Body of pancreas (tissue), 4 donors: Measurements from ENCODE around the gene KIRREL3.

Experiments used
- POLR2A ChIP-seq, 3 donors: fragments of 450-650 bp; IDR thresholded peaks; one replicate each; pipeline ENCODE4 v1.6.1; 2016; ENCODE audit warnings: antibody characterized with exemption in 3 of 3, mild to moderate bottlenecking in 2 of 3
- TF ChIP-seq, protein P1 (sequence below), 7 experiments: fragments of 450-650 bp in 4 of 7; fragments of 200-600 bp in 3 of 7; sonication (generic) in 3 of 7; IDR thresholded peaks; one replicate each; pipeline ENCODE4 v1.5.1; 2016 to 2019; ENCODE audit warnings: antibody characterized with exemption in 7 of 7

DNA sequence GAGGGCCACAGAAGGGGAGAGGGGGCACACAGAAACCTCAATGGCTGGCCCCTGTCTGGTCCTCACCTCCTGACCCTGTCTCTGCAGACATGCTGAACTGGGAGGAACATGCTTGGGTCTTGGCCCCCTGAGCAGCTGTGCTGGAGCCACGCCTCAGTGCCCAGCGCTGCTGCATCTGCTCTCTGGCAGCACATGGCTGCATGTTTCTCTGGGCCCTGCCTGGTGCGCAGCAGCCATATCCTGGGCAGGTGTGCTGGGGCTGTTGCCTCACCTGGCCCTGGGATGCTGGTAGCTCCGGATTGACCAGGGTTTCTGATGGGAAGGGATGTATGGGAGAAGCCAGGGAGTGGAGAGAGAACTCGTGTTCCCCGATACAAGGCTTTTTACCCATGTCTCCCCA, 397.1 kb downstream of the KIRREL3 start:
- TF ChIP-seq, protein P1, sequence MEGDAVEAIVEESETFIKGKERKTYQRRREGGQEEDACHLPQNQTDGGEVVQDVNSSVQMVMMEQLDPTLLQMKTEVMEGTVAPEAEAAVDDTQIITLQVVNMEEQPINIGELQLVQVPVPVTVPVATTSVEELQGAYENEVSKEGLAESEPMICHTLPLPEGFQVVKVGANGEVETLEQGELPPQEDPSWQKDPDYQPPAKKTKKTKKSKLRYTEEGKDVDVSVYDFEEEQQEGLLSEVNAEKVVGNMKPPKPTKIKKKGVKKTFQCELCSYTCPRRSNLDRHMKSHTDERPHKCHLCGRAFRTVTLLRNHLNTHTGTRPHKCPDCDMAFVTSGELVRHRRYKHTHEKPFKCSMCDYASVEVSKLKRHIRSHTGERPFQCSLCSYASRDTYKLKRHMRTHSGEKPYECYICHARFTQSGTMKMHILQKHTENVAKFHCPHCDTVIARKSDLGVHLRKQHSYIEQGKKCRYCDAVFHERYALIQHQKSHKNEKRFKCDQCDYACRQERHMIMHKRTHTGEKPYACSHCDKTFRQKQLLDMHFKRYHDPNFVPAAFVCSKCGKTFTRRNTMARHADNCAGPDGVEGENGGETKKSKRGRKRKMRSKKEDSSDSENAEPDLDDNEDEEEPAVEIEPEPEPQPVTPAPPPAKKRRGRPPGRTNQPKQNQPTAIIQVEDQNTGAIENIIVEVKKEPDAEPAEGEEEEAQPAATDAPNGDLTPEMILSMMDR (IDR thresholded peaks at IDR 0.05) = no peak
- TF ChIP-seq POLR2A (IDR thresholded peaks at IDR 0.05) = no peak
